WTC11 (cell line): ENCODE results near the gene FRRS1. TPM values are rescaled to one million over a fixed set of nuclear protein-coding genes. Genes with fewer than 3 reads are reported as not detected.
"Not testable (repeated sequence)": the region's sequence is repeated elsewhere in the genome, so short reads cannot be mapped to it uniquely, and the experiment has no call there.

Experiments
- ATAC-seq: fragments of 200-7000 bp; cut with Tn5 transposase; 2 replicates; pipeline ENCODE4 v1.10.0; 2021; ENCODE audit warnings: mild to moderate bottlenecking, moderate library complexity
- CTCF ChIA-PET: fragments of 300-600 bp; sonication (Branson Sonifier 250); formaldehyde crosslinking; loops from one replicate; lab custom pipeline; 2021; ENCODE audit warnings: antibody characterized with exemption; lab: Charles Lee
- POLR2A ChIA-PET: fragments of 350-600 bp; sonication (Branson Sonifier 250); formaldehyde crosslinking; loops from one replicate; lab custom pipeline; 2021; ENCODE audit warnings: antibody characterized with exemption; lab: Charles Lee
- DNase-seq: peaks from one replicate; pipeline ENCODE4 v3.0.0; 2021; ENCODE audit warnings: low spot score
- H3K27ac Mint-ChIP-seq: 2 replicates; pipeline ENCODE4 v1.8.0; 2021; ENCODE audit warnings: mixed read lengths
- H3K27me3 Mint-ChIP-seq: 2 replicates; pipeline ENCODE4 v1.8.0; 2021; ENCODE audit warnings: low read depth, mild to moderate bottlenecking, moderate library complexity, mixed read lengths
- H3K36me3 Mint-ChIP-seq: 2 replicates; pipeline ENCODE4 v1.8.0; 2021; ENCODE audit warnings: mixed read lengths
- H3K4me1 Mint-ChIP-seq: 2 replicates; pipeline ENCODE4 v1.8.0; 2022; ENCODE audit warnings: mixed read lengths
- H3K4me3 Mint-ChIP-seq: 2 replicates; pipeline ENCODE4 v1.8.0; 2021; ENCODE audit warnings: mild to moderate bottlenecking, moderate library complexity, mixed read lengths
- H3K9me3 Mint-ChIP-seq: 2 replicates; pipeline ENCODE4 v1.8.0; 2021; ENCODE audit warnings: mixed read lengths
- CREB1 ChIP-seq: sonication (generic); formaldehyde crosslinking; IDR thresholded peaks from 2 replicates; pipeline ENCODE4 v1.8.0; 2023; ENCODE audit warnings: mild to moderate bottlenecking, missing genetic modification reagents
- EMX1 ChIP-seq: fragments of 250-450 bp; sonication (Bioruptor Pico); IDR thresholded peaks from 2 replicates; pipeline ENCODE4 v1.8.0; 2021; ENCODE audit warnings: mild to moderate bottlenecking
- ETV6 ChIP-seq: sonication (generic); formaldehyde crosslinking; IDR thresholded peaks from 2 replicates; pipeline ENCODE4 v1.8.1; 2022; ENCODE audit warnings: mild to moderate bottlenecking, missing genetic modification reagents
- GABPB1 ChIP-seq: sonication (generic); formaldehyde crosslinking; IDR thresholded peaks from 2 replicates; pipeline ENCODE4 v1.8.1; 2023; ENCODE audit warnings: mild to moderate bottlenecking, missing genetic modification reagents
- IRF2 ChIP-seq: sonication (generic); formaldehyde crosslinking; IDR thresholded peaks from 2 replicates; pipeline ENCODE4 v1.8.0; 2022; ENCODE audit warnings: low read depth, missing genetic modification reagents, borderline replicate concordance
- JUN ChIP-seq: sonication (generic); formaldehyde crosslinking; IDR thresholded peaks from 2 replicates; pipeline ENCODE4 v1.8.0; 2023; ENCODE audit warnings: mild to moderate bottlenecking, missing genetic modification reagents
- KAT7 ChIP-seq: sonication (generic); formaldehyde crosslinking; IDR thresholded peaks from 2 replicates; pipeline ENCODE4 v1.8.1; 2023; ENCODE audit warnings: missing genetic modification reagents, mild to moderate bottlenecking, borderline replicate concordance
- MXD4 ChIP-seq: fragments of 250-450 bp; sonication (Bioruptor Pico); IDR thresholded peaks from 2 replicates; pipeline ENCODE4 v1.8.0; 2021; ENCODE audit warnings: mild to moderate bottlenecking, moderate library complexity, borderline replicate concordance
- NFYB ChIP-seq: sonication (generic); formaldehyde crosslinking; conservative IDR thresholded peaks from 2 replicates; pipeline ENCODE4 v1.8.0; 2022; ENCODE audit warnings: low read depth, missing genetic modification reagents
- PRRX2 ChIP-seq: fragments of 250-450 bp; sonication (Bioruptor Pico); IDR thresholded peaks from 2 replicates; pipeline ENCODE4 v1.8.0; 2021; ENCODE audit warnings: mild to moderate bottlenecking
- TCF7 ChIP-seq: sonication (generic); formaldehyde crosslinking; IDR thresholded peaks from 2 replicates; pipeline ENCODE4 v1.8.0; 2022; ENCODE audit warnings: mild to moderate bottlenecking, low read depth, missing genetic modification reagents, moderate library complexity
- ZNF232 ChIP-seq: sonication (generic); formaldehyde crosslinking; IDR thresholded peaks from 2 replicates; pipeline ENCODE4 v1.8.0; 2022; ENCODE audit warnings: mild to moderate bottlenecking, missing genetic modification reagents
- total RNA-seq: library from RNA; stranded (reverse); gene quantifications from 3 replicates; pipeline ENCODE4 v1.2.3, GENCODE V29; 2021
- TF ChIP-seq, protein P1 (sequence below): fragments of 250-450 bp; sonication (Bioruptor Pico); IDR thresholded peaks from 2 replicates; pipeline ENCODE4 v1.8.0; 2021; ENCODE audit warnings: mild to moderate bottlenecking
- TF ChIP-seq, protein P2 (sequence below): sonication (generic); formaldehyde crosslinking; IDR thresholded peaks from 2 replicates; pipeline ENCODE4 v1.8.0; 2022; ENCODE audit warnings: mild to moderate bottlenecking, missing genetic modification reagents
- TF ChIP-seq, protein P3 (sequence below): sonication (generic); formaldehyde crosslinking; IDR thresholded peaks from 2 replicates; pipeline ENCODE4 v1.8.1; 2023; ENCODE audit warnings: mild to moderate bottlenecking, missing genetic modification reagents
- TF ChIP-seq, protein P4 (sequence below): sonication (generic); formaldehyde crosslinking; conservative IDR thresholded peaks from 2 replicates; pipeline ENCODE4 v1.8.1; 2022; ENCODE audit warnings: mild to moderate bottlenecking, missing genetic modification reagents
- TF ChIP-seq, protein P5 (sequence below): fragments of 200-600 bp; IDR thresholded peaks from 2 replicates; pipeline ENCODE4 v1.8.0; 2022; ENCODE audit warnings: antibody characterized with exemption

FRRS1 gene
- total RNA-seq, 1 experiment from 2014 or later = 6.2 TPM

DNA sequence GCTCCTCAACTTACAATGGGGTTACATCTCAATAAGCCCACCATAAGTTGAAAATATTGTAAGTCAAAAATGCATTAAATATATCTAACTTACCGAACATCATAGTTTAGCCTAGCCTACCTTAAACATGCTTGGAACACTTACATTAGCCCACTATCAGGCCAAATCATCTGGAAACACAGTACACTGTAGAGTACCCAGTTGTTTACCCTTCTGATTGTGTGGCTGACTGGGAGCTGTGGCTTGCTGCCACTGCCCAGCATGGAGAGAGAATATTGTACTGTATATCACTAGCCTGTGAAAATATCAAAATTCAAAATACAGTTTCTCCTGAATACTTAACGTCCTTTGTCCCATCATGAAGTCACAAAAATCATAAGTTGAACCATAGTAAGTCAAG, 40.4 kb upstream of the FRRS1 start:
- no peak overlapping the region for H3K4me3 Mint-ChIP-seq
- POLR2A ChIA-PET = no interaction called here
- no peak for ATAC-seq
- TF ChIP-seq IRF2 = no peak
- TF ChIP-seq, protein P1, sequence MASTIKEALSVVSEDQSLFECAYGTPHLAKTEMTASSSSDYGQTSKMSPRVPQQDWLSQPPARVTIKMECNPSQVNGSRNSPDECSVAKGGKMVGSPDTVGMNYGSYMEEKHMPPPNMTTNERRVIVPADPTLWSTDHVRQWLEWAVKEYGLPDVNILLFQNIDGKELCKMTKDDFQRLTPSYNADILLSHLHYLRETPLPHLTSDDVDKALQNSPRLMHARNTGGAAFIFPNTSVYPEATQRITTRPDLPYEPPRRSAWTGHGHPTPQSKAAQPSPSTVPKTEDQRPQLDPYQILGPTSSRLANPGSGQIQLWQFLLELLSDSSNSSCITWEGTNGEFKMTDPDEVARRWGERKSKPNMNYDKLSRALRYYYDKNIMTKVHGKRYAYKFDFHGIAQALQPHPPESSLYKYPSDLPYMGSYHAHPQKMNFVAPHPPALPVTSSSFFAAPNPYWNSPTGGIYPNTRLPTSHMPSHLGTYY (CRISPR knock-in tag) = no peak
- no peak for TF ChIP-seq TCF7
- TF ChIP-seq NFYB (CRISPR knock-in tag) = no peak
- H3K27ac Mint-ChIP-seq = no peak overlapping the region
- peaks cover 5% of the 10 kb centered on the region; the same call in 1 of the 2 replicates for H3K4me1 Mint-ChIP-seq
- CTCF ChIA-PET = no interaction called here
- no peaks in the 10 kb centered on the region for H3K36me3 Mint-ChIP-seq
- DNase-seq = no peak
- peaks cover 8% of the 10 kb centered on the region; the same call in 1 of the 2 replicates for H3K9me3 Mint-ChIP-seq
- H3K27me3 Mint-ChIP-seq = no peaks in the 10 kb centered on the region

DNA sequence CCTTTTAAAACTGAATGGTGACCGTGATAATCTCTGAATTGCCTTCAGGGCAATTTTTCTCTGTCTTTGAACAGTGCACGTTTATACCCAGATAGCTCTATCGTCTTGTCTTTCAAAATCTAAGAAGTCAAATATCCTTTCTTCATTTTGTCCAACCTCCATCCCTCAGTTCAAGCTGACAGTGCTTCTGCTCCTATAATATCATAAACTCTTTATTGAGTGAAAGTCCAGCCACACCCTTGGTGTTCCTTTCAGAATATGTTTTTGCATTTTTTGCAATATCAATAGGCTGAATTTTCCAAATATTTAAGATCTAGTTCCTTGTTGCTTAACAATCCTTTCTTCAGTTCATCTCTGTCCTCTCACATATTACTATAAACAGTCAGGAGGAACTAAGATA, 35.1 kb upstream of the FRRS1 start:
- ChIA-PET POLR2A (no interaction called here), CTCF (no interaction called here)
- H3K27ac Mint-ChIP-seq = no peak overlapping the region
- ATAC-seq = no peak
- no peak overlapping the region for H3K4me3 Mint-ChIP-seq
- 0 out of 2 replicates have a peak, but pooled peaks cover 5% of the 10 kb centered on the region for H3K9me3 Mint-ChIP-seq
- no peaks in the 10 kb centered on the region for H3K4me1 Mint-ChIP-seq
- TF ChIP-seq CREB1 (CRISPR knock-in tag) (no peak), ETV6 (CRISPR knock-in tag) (no peak), MXD4 (CRISPR knock-in tag) (no peak), KAT7 (no peak), GABPB1 (CRISPR knock-in tag) (no peak), EMX1 (no peak), ZNF232 (CRISPR knock-in tag) (no peak)
- TF ChIP-seq, protein P2, sequence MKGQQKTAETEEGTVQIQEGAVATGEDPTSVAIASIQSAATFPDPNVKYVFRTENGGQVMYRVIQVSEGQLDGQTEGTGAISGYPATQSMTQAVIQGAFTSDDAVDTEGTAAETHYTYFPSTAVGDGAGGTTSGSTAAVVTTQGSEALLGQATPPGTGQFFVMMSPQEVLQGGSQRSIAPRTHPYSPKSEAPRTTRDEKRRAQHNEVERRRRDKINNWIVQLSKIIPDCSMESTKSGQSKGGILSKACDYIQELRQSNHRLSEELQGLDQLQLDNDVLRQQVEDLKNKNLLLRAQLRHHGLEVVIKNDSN = no peak
- TF ChIP-seq, protein P3, sequence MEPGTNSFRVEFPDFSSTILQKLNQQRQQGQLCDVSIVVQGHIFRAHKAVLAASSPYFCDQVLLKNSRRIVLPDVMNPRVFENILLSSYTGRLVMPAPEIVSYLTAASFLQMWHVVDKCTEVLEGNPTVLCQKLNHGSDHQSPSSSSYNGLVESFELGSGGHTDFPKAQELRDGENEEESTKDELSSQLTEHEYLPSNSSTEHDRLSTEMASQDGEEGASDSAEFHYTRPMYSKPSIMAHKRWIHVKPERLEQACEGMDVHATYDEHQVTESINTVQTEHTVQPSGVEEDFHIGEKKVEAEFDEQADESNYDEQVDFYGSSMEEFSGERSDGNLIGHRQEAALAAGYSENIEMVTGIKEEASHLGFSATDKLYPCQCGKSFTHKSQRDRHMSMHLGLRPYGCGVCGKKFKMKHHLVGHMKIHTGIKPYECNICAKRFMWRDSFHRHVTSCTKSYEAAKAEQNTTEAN = no peak
- H3K27me3 Mint-ChIP-seq = peaks cover 7% of the 10 kb centered on the region
- DNase-seq = no peak
- no peaks in the 10 kb centered on the region for H3K36me3 Mint-ChIP-seq

DNA sequence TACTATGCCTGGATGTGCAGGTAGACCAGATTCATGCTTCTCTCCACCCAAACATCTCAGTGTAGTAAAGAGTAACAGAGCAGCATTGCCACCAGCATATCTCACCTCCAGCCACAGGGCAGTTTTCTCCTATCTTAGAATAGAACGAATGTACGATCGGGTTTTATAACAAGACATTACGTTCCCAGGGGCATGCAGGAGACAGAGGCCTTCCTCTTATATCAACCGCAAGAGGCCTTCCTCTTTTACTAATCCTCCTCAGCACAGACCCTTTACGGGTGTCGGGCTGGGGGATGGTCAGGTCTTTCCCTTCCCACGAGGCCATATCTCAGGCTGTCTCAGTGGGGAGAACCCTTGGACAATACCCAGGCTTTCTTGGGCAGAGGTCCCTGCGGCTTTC, 27.4 kb upstream of the FRRS1 start:
- H3K27ac Mint-ChIP-seq, H3K36me3 Mint-ChIP-seq, POLR2A ChIA-PET, CTCF ChIA-PET, DNase-seq, H3K9me3 Mint-ChIP-seq, ATAC-seq, H3K4me3 Mint-ChIP-seq, H3K4me1 Mint-ChIP-seq: not testable (repeated sequence)
- H3K27me3 Mint-ChIP-seq = peaks cover 14% of the 10 kb centered on the region

DNA sequence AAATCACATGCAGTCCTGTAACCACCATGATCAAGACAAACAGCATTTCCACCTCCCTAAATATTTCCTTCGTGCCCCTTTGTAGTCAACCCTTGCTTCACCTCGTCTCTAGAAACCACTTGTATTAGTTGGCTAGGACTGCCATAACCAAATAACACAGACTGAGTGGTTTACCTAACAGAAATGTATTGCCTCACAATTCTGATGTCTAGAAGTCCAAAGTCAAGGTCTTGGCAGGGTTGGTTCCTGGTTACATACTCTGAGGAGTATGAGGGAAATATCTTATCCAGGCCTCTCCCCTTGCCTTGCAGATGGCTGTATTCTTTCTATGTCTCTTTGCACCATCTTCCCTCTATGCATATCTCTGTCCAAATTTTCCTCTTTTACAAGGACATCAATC, 23.3 kb upstream of the FRRS1 start:
- Mint-ChIP-seq H3K9me3 (no peaks in the 10 kb centered on the region), H3K4me3 (no peak overlapping the region), H3K36me3 (no peaks in the 10 kb centered on the region), H3K27ac (no peak overlapping the region), H3K27me3 (no peaks in the 10 kb centered on the region), H3K4me1 (no peaks in the 10 kb centered on the region)
- ChIA-PET POLR2A (no interaction called here), CTCF (no interaction called here)
- no peak for ATAC-seq
- DNase-seq = no peak
- TF ChIP-seq JUN (CRISPR knock-in tag) (no peak), PRRX2 (no peak)
- TF ChIP-seq, protein P4, sequence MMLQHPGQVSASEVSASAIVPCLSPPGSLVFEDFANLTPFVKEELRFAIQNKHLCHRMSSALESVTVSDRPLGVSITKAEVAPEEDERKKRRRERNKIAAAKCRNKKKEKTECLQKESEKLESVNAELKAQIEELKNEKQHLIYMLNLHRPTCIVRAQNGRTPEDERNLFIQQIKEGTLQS = no peak
- TF ChIP-seq, protein P5, sequence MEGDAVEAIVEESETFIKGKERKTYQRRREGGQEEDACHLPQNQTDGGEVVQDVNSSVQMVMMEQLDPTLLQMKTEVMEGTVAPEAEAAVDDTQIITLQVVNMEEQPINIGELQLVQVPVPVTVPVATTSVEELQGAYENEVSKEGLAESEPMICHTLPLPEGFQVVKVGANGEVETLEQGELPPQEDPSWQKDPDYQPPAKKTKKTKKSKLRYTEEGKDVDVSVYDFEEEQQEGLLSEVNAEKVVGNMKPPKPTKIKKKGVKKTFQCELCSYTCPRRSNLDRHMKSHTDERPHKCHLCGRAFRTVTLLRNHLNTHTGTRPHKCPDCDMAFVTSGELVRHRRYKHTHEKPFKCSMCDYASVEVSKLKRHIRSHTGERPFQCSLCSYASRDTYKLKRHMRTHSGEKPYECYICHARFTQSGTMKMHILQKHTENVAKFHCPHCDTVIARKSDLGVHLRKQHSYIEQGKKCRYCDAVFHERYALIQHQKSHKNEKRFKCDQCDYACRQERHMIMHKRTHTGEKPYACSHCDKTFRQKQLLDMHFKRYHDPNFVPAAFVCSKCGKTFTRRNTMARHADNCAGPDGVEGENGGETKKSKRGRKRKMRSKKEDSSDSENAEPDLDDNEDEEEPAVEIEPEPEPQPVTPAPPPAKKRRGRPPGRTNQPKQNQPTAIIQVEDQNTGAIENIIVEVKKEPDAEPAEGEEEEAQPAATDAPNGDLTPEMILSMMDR = no peak
